SJSA1 (cell line): Measurements from ENCODE around the gene DOCK6. TPM values are rescaled to one million over a fixed set of nuclear protein-coding genes. Genes with fewer than 3 reads are reported as not detected.

Experiments used
- DNase-seq, 2 experiments: peaks; one replicate each; pipeline ENCODE4 v3.0.0-alpha.2; 2015 to 2020; ENCODE audit warnings: low spot score in 2 of 2, low read depth in 1 of 2
- H3K27ac ChIP-seq: fragments of 250-450 bp; sonication (Bioruptor Pico); 2 replicates; pipeline ENCODE4 v1.5.1; 2020; ENCODE audit warnings: mild to moderate bottlenecking, moderate library complexity
- H3K27me3 ChIP-seq: fragments of 250-450 bp; sonication (Bioruptor Pico); replicated peaks from 2 replicates; pipeline ENCODE4 v1.5.1; 2020; ENCODE audit warnings: mild to moderate bottlenecking, moderate library complexity
- H3K36me3 ChIP-seq: fragments of 250-450 bp; sonication (Bioruptor Pico); 2 replicates; pipeline ENCODE4 v1.5.1; 2020; ENCODE audit warnings: mild to moderate bottlenecking
- H3K4me1 ChIP-seq: fragments of 250-450 bp; sonication (Bioruptor Pico); replicated peaks from 2 replicates; pipeline ENCODE4 v1.6.1; 2021; ENCODE audit warnings: mild to moderate bottlenecking
- H3K4me3 ChIP-seq: fragments of 250-450 bp; sonication (Bioruptor Pico); 2 replicates; pipeline ENCODE4 v1.5.1; 2020; ENCODE audit warnings: mild to moderate bottlenecking
- H3K9me3 ChIP-seq: fragments of 250-450 bp; sonication (Bioruptor Pico); replicated peaks from 2 replicates; pipeline ENCODE4 v1.5.1; 2020; ENCODE audit warnings: mild to moderate bottlenecking
- total RNA-seq: library from RNA; depleted of rRNA; stranded (reverse); fragments of >200 nt; shearing (Covaris generic); gene quantifications from 2 replicates; pipeline ENCODE4 v1.2.3, GENCODE V29; 2014

The DOCK6 gene
- total RNA-seq, 1 experiment from 2014 or later, result 7.9 TPM

- no peak overlapping the region for H3K27ac ChIP-seq
- no peaks in the 10 kb centered on the region for H3K36me3 ChIP-seq
- H3K27me3 ChIP-seq, result no peaks in the 10 kb centered on the region
- DNase-seq, result no peak
- no peak overlapping the region for H3K4me3 ChIP-seq
- no peaks in the 10 kb centered on the region for H3K9me3 ChIP-seq
- peaks cover 11% of the 10 kb centered on the region for H3K4me1 ChIP-seq
Observed at GRCh38 chr19:11265785-11266236, 3.5 kb upstream of the DOCK6 start.

GRCh38 chr19:11265177-11265784, 3.0 kb upstream of the DOCK6 start:
- Histone ChIP-seq H3K27ac (no peak overlapping the region), H3K27me3 (no peaks in the 10 kb centered on the region), H3K4me1 (peaks cover 11% of the 10 kb centered on the region), H3K4me3 (no peak overlapping the region), H3K36me3 (no peaks in the 10 kb centered on the region), H3K9me3 (no peaks in the 10 kb centered on the region)
- DNase-seq, result no peak

GRCh38 chr19:11264452-11265176, 2.3 kb upstream of the DOCK6 start:
- no peaks in the 10 kb centered on the region for H3K36me3 ChIP-seq
- no peaks in the 10 kb centered on the region for H3K9me3 ChIP-seq

GRCh38 chr19:11263726-11264125, 1.4 kb upstream of the DOCK6 start:
- DNase-seq, result no peak
- H3K4me1 ChIP-seq, result peaks cover 4% of the 10 kb centered on the region
- no peak overlapping the region for H3K27ac ChIP-seq
- no peak overlapping the region for H3K4me3 ChIP-seq
- no peaks in the 10 kb centered on the region for H3K27me3 ChIP-seq
- H3K36me3 ChIP-seq, result no peaks in the 10 kb centered on the region
- H3K9me3 ChIP-seq, result no peaks in the 10 kb centered on the region

More at GRCh38 chr19:11264452-11265176, 2.3 kb upstream of the DOCK6 start:
- DNase-seq, result no peak
- Histone ChIP-seq H3K4me3 (no peak overlapping the region), H3K27ac (no peak overlapping the region), H3K4me1 (peaks cover 11% of the 10 kb centered on the region), H3K27me3 (no peaks in the 10 kb centered on the region)

- Histone ChIP-seq H3K36me3 (no peaks in the 10 kb centered on the region), H3K27ac (no peak overlapping the region), H3K27me3 (no peaks in the 10 kb centered on the region), H3K4me1 (peaks cover 3% of the 10 kb centered on the region; the same call in 1 of the 2 replicates), H3K9me3 (no peaks in the 10 kb centered on the region), H3K4me3 (peak overlapping the region; percentile 79)
- DNase-seq, result no peak
Observed at GRCh38 chr19:11261431-11261970, 823 bp downstream of the DOCK6 start.

GRCh38 chr19:11260996-11261395, 1.3 kb downstream of the DOCK6 start:
- H3K27me3 ChIP-seq, result no peaks in the 10 kb centered on the region
- H3K4me3 ChIP-seq, result no peak overlapping the region
- DNase-seq, result no peak
- no peaks in the 10 kb centered on the region for H3K9me3 ChIP-seq
- H3K4me1 ChIP-seq, result peaks cover 3% of the 10 kb centered on the region; the same call in 1 of the 2 replicates
- H3K27ac ChIP-seq, result no peak overlapping the region
- no peaks in the 10 kb centered on the region for H3K36me3 ChIP-seq

- Histone ChIP-seq H3K4me1 (peaks cover 3% of the 10 kb centered on the region; the same call in 1 of the 2 replicates), H3K27ac (no peak overlapping the region), H3K36me3 (no peaks in the 10 kb centered on the region), H3K9me3 (no peaks in the 10 kb centered on the region), H3K4me3 (no peak overlapping the region), H3K27me3 (no peaks in the 10 kb centered on the region)
- no peak for DNase-seq
Observed at GRCh38 chr19:11257846-11258380, 4.4 kb downstream of the DOCK6 start.

GRCh38 chr19:11256189-11256588, 6.1 kb downstream of the DOCK6 start:
- DNase-seq, result no peak
- H3K27ac ChIP-seq, result no peak overlapping the region

GRCh38 chr19:11254666-11255065, 7.7 kb downstream of the DOCK6 start:
- Histone ChIP-seq H3K36me3 (peaks cover 15% of the 10 kb centered on the region), H3K9me3 (no peaks in the 10 kb centered on the region), H3K27ac (no peak overlapping the region), H3K27me3 (no peaks in the 10 kb centered on the region), H3K4me1 (no peaks in the 10 kb centered on the region), H3K4me3 (no peak overlapping the region)
- no peak for DNase-seq

More at GRCh38 chr19:11256189-11256588, 6.1 kb downstream of the DOCK6 start:
- H3K4me1 ChIP-seq, result no peaks in the 10 kb centered on the region
- H3K4me3 ChIP-seq, result no peak overlapping the region
- H3K36me3 ChIP-seq, result peaks cover 10% of the 10 kb centered on the region
- H3K9me3 ChIP-seq, result no peaks in the 10 kb centered on the region
- no peaks in the 10 kb centered on the region for H3K27me3 ChIP-seq

- Histone ChIP-seq H3K4me1 (no peaks in the 10 kb centered on the region), H3K27me3 (no peaks in the 10 kb centered on the region), H3K4me3 (no peak overlapping the region), H3K36me3 (peaks cover 21% of the 10 kb centered on the region), H3K27ac (no peak overlapping the region), H3K9me3 (no peaks in the 10 kb centered on the region)
- DNase-seq, result no peak
Observed at GRCh38 chr19:11252665-11253355, 9.5 kb downstream of the DOCK6 start.

GRCh38 chr19:11251650-11252314, 10.5 kb downstream of the DOCK6 start:
- no peak for DNase-seq
- no peaks in the 10 kb centered on the region for H3K9me3 ChIP-seq
- no peak overlapping the region for H3K27ac ChIP-seq
- H3K4me1 ChIP-seq, result no peaks in the 10 kb centered on the region
- peaks cover 27% of the 10 kb centered on the region for H3K36me3 ChIP-seq
- H3K4me3 ChIP-seq, result no peak overlapping the region
- no peaks in the 10 kb centered on the region for H3K27me3 ChIP-seq

- no peak for DNase-seq
- Histone ChIP-seq H3K9me3 (no peaks in the 10 kb centered on the region), H3K4me1 (no peaks in the 10 kb centered on the region), H3K27me3 (no peaks in the 10 kb centered on the region), H3K4me3 (no peak overlapping the region), H3K36me3 (peaks cover 27% of the 10 kb centered on the region), H3K27ac (no peak overlapping the region)
Observed at GRCh38 chr19:11251217-11251616, 11.1 kb downstream of the DOCK6 start.

GRCh38 chr19:11248852-11249251, 13.5 kb downstream of the DOCK6 start:
- Histone ChIP-seq H3K36me3 (peaks cover 27% of the 10 kb centered on the region), H3K27ac (no peak overlapping the region), H3K9me3 (no peaks in the 10 kb centered on the region), H3K4me1 (no peaks in the 10 kb centered on the region), H3K4me3 (no peak overlapping the region), H3K27me3 (no peaks in the 10 kb centered on the region)
- no peak for DNase-seq
